ENCODE data around the gene NFKBIZ.

Gene NFKBIZ

GRCh38 chr3:101807888-101808287, 41.4 kb upstream of the NFKBIZ start:
- no peak for TF ChIP-seq CTCF (IDR thresholded peaks at IDR 0.05; ENCODE audit: borderline replicate concordance, insufficient read depth, low read depth, low read length)

GRCh38 chr3:101809178-101810021, 39.9 kb upstream of the NFKBIZ start:
- no peak overlapping the region for H3K4me3 ChIP-seq (ENCODE audit: low read depth, low read length)
- TF ChIP-seq CTCF (IDR thresholded peaks at IDR 0.05; ENCODE audit: borderline replicate concordance, insufficient read depth, low read depth, low read length), result peak; percentile 49; the same call in 1 of the 2 replicates

More at GRCh38 chr3:101807888-101808287, 41.4 kb upstream of the NFKBIZ start:
- no peak overlapping the region for H3K4me3 ChIP-seq (ENCODE audit: low read depth, low read length)

GRCh38 chr3:101810022-101810418, 39.3 kb upstream of the NFKBIZ start:
- TF ChIP-seq CTCF (IDR thresholded peaks at IDR 0.05; ENCODE audit: borderline replicate concordance, insufficient read depth, low read depth, low read length), result no peak

GRCh38 chr3:101811875-101812274, 37.4 kb upstream of the NFKBIZ start:
- TF ChIP-seq CTCF (IDR thresholded peaks at IDR 0.05; ENCODE audit: borderline replicate concordance, insufficient read depth, low read depth, low read length), result no peak
- H3K4me3 ChIP-seq (ENCODE audit: low read depth, low read length), result no peak overlapping the region

More at GRCh38 chr3:101810022-101810418, 39.3 kb upstream of the NFKBIZ start:
- H3K4me3 ChIP-seq (ENCODE audit: low read depth, low read length), result no peak overlapping the region

- H3K4me3 ChIP-seq (ENCODE audit: low read depth, low read length), result no peak overlapping the region
- TF ChIP-seq CTCF (IDR thresholded peaks at IDR 0.05; ENCODE audit: borderline replicate concordance, insufficient read depth, low read depth, low read length), result no peak
Measured at GRCh38 chr3:101812895-101813294, 36.4 kb upstream of the NFKBIZ start.

- H3K4me3 ChIP-seq (ENCODE audit: low read depth, low read length), result no peak overlapping the region
- peak; percentile 30; the same call in 1 of the 2 replicates for TF ChIP-seq CTCF (IDR thresholded peaks at IDR 0.05; ENCODE audit: borderline replicate concordance, insufficient read depth, low read depth, low read length)
Measured at GRCh38 chr3:101813817-101814440, 35.4 kb upstream of the NFKBIZ start.

All from GM12875 (cell line).